ENCODE measurements around the gene WFDC10A.

The WFDC10A gene

GRCh38 chr20:45672765-45673164 lies 43.2 kb downstream of the WFDC10A start:
- no peaks in the 10 kb centered on the region for H3K36me3 ChIP-seq (ENCODE audit: insufficient read depth, low read length)
- no peaks in the 10 kb centered on the region for H3K9me3 ChIP-seq (ENCODE audit: low read length)
- no peaks in the 10 kb centered on the region for H3K4me1 ChIP-seq (ENCODE audit: insufficient read depth, low read length)
- no peak overlapping the region for H2AFZ ChIP-seq (ENCODE audit: low read depth, low read length)
- H3K27me3 ChIP-seq (ENCODE audit: insufficient read depth, low read length), result peaks cover 5% of the 10 kb centered on the region
- H3K4me3 ChIP-seq (ENCODE audit: low read length), result no peak overlapping the region

DNA sequence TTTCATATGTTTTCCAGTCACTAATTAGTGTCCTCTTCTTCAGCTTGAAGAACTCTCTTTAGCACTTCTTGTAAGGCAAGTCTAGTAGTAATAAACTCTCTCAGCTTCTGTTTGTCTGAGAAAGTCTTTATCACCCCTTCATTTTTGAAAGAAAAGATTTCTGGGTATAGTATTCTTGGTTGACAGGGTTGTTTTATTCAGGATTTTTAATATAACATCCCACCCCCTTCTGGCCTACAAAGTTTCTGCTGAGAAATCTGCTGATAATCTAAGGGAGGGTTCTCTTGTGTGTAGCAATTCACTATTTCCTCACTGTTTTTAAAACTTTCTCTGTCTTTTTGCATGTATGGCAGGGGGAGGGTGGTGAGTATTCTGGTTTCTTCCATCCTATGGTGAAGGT lies 50.1 kb downstream of the WFDC10A start:
- no peaks in the 10 kb centered on the region for H3K27me3 ChIP-seq (ENCODE audit: insufficient read depth, low read length)
- H3K4me1 ChIP-seq (ENCODE audit: insufficient read depth, low read length), result no peaks in the 10 kb centered on the region
- H2AFZ ChIP-seq (ENCODE audit: low read depth, low read length), result no peak overlapping the region
- H3K36me3 ChIP-seq (ENCODE audit: insufficient read depth, low read length), result no peaks in the 10 kb centered on the region
- H3K9me3 ChIP-seq (ENCODE audit: low read length), result no peaks in the 10 kb centered on the region
- H3K4me3 ChIP-seq (ENCODE audit: low read length), result no peak overlapping the region
